SK-N-MC (cell line): Measurements from ENCODE around the gene UTS2B.

Source experiments
- DNase-seq: peaks from one replicate; pipeline ENCODE4 v3.0.0-alpha.2; 2011; ENCODE audit warnings: low read depth, low spot score
- H3K27ac ChIP-seq: fragments of 200-600 bp; sonication (generic); 2 replicates; pipeline ENCODE4 v1.5.1; 2016; ENCODE audit warnings: mixed run types
- H3K36me3 ChIP-seq: fragments of 200-600 bp; sonication (generic); 2 replicates; pipeline ENCODE4 v1.6.1; 2017; ENCODE audit warnings: antibody characterized with exemption, low read length, mixed read lengths; ENCODE audit not compliant: insufficient read depth
- H3K4me3 ChIP-seq: fragments of 200-600 bp; sonication (generic); 2 replicates; pipeline ENCODE4 v1.5.1; 2016
- H3K9ac ChIP-seq: fragments of 200-600 bp; sonication (generic); 2 replicates; pipeline ENCODE4 v1.8.0; 2017; ENCODE audit warnings: mixed run types, mixed read lengths; ENCODE audit not compliant: insufficient read length
- H3K9me3 ChIP-seq: fragments of 200-600 bp; sonication (generic); 2 replicates; pipeline ENCODE4 v1.6.1; 2017; ENCODE audit warnings: low read depth, mild to moderate bottlenecking, antibody characterized with exemption, low read length, moderate library complexity, mixed read lengths
- EZH2 ChIP-seq: fragments of 200-600 bp; sonication (generic); IDR thresholded peaks from one replicate; pipeline ENCODE4 v1.6.1; 2017; ENCODE audit warnings: antibody characterized with exemption
- FOXP2 ChIP-seq: optimal IDR thresholded peaks from 2 replicates; pipeline ENCODE3; 2011; ENCODE audit warnings: mild to moderate bottlenecking, moderate library complexity; ENCODE audit not compliant: insufficient read depth; ENCODE audit errors: extremely low read length, control extremely low read depth
- POLR2AphosphoS5 ChIP-seq: IDR thresholded peaks from 2 replicates; pipeline ENCODE4 v1.6.1; 2012; ENCODE audit warnings: mild to moderate bottlenecking, low read depth, low read length, borderline replicate concordance

Gene UTS2B

DNA sequence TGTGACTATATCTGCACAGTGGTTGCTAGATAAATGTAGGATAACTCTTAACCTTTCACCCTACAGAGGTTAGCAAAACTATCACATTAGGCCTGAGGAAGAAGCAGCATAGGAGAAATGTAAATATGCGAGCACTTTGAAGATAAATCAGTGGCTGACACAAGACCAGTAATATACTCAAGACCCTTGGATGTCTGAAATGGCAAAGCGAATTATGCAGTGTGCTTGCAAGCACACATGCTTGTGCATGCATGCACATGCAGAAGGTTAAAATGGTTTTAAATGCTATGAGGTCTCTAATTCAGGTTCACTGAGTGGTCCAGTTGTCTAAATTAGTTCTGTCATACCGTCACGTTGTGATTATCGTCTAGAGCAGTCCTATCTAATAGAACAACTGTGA is 13.6 kb upstream of the UTS2B start:
- no peak for TF ChIP-seq POLR2AphosphoS5
- no peak for DNase-seq
- H3K9ac ChIP-seq, result no peak overlapping the region
- no peaks in the 10 kb centered on the region for H3K9me3 ChIP-seq
- H3K36me3 ChIP-seq, result no peaks in the 10 kb centered on the region
- no peak overlapping the region for H3K4me3 ChIP-seq
- no peak overlapping the region for H3K27ac ChIP-seq

DNA sequence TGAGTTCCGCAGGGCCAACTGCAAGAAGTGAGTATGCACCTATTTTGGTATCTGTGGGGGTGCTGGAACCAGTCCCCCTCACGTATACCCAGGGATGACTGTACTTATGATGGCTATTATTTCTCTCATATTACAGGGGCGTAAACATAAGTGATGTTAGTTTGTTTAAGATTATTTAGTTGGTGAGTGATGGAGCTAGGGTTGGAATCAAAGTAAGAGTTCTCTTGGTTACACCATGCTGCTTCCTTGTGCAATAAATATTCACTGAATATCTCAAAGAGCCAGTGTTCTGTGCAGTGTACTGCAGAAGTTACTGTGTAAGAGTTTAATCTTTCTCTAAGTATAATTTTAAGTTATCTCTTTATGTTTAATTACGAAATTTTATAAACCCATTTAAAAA is 12.8 kb upstream of the UTS2B start:
- Histone ChIP-seq H3K9me3 (no peaks in the 10 kb centered on the region), H3K36me3 (no peaks in the 10 kb centered on the region), H3K9ac (no peak overlapping the region), H3K4me3 (no peak overlapping the region), H3K27ac (no peak overlapping the region)
- no peak for DNase-seq
- TF ChIP-seq POLR2AphosphoS5 (no peak), FOXP2 (no peak), EZH2 (no peak)

GRCh38 chr3:191342411-191342810 is 12.1 kb upstream of the UTS2B start:
- Histone ChIP-seq H3K9me3 (no peaks in the 10 kb centered on the region), H3K27ac (no peak overlapping the region), H3K4me3 (no peak overlapping the region), H3K36me3 (no peaks in the 10 kb centered on the region), H3K9ac (no peak overlapping the region)
- TF ChIP-seq FOXP2 (no peak), POLR2AphosphoS5 (no peak), EZH2 (no peak)
- DNase-seq, result no peak

DNA sequence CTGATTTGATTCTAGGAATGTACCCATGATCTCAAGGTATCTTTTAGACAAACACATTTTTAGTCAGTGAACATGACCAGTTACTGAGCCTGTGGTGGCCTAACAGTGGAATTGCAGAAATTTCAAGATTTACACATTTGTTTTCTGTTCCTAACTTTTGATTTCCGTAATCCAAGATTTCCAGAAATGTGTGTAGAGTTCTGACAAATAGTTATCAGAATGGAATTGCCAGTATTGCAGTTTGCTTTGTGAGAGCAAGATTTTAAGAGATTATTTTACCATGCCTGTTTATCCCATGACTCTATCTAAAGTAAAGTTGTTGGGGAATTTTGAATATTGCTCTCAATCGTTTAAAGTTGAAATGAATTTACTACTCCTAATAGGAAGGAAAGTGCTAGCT is 11.7 kb upstream of the UTS2B start:
- Histone ChIP-seq H3K4me3 (no peak overlapping the region), H3K36me3 (no peaks in the 10 kb centered on the region), H3K27ac (no peak overlapping the region), H3K9me3 (no peaks in the 10 kb centered on the region), H3K9ac (no peak overlapping the region)
- DNase-seq, result no peak
- no peak for TF ChIP-seq POLR2AphosphoS5
- TF ChIP-seq EZH2, result no peak
- TF ChIP-seq FOXP2, result no peak

DNA sequence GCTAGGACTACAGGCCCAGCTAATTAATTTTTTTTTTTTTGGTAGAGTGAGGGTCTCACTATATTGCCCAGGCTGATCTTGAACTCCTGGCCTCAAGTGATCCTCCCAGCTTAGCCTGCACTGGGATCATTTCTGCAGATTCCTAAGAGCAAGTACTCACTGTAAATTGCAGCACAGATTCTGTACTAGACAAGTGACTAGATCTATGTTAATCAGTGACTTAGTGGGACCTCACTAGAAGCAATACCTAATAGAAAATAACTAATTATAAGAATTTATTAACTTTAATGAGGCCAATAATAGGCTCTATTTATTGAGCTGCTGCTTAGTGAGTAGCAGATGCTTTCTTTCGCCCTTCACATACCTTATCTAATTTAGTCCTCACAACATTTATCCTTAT is 10.6 kb upstream of the UTS2B start:
- TF ChIP-seq EZH2, result no peak
- no peak for TF ChIP-seq FOXP2
- TF ChIP-seq POLR2AphosphoS5, result no peak
- no peak for DNase-seq
- Histone ChIP-seq H3K36me3 (no peaks in the 10 kb centered on the region), H3K9me3 (no peaks in the 10 kb centered on the region), H3K27ac (no peak overlapping the region), H3K9ac (no peak overlapping the region), H3K4me3 (no peak overlapping the region)

DNA sequence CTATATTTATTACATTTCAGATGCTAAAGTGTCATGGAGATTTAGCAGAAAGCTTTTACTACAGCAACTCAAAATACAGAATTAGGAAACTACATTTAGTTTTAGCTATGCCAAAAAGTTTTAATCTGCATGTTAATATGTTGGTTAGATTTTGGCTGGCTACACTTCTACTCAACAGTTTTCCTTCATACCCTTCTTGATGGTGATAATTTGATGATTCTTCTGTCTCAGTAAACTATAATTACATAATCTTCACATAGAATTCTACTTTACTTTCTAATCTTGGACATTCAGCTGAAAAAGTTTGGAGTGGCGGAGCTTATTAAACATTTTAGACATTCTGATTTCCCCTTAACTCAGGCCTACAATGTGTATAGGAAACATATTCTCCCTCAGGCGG is 10.0 kb upstream of the UTS2B start:
- Histone ChIP-seq H3K9ac (no peak overlapping the region), H3K27ac (no peak overlapping the region), H3K9me3 (no peaks in the 10 kb centered on the region)

GRCh38 chr3:191339316-191339917 is 9.1 kb upstream of the UTS2B start:
- H3K27ac ChIP-seq, result no peak overlapping the region
- no peak overlapping the region for H3K4me3 ChIP-seq
- no peak overlapping the region for H3K9ac ChIP-seq
- TF ChIP-seq POLR2AphosphoS5, result no peak
- TF ChIP-seq EZH2, result no peak
- no peak for TF ChIP-seq FOXP2
- no peaks in the 10 kb centered on the region for H3K9me3 ChIP-seq
- no peak for DNase-seq
- H3K36me3 ChIP-seq, result no peaks in the 10 kb centered on the region

More for the DNA sequence above, 10.0 kb upstream of the UTS2B start:
- no peak overlapping the region for H3K4me3 ChIP-seq
- H3K36me3 ChIP-seq, result no peaks in the 10 kb centered on the region
- no peak for TF ChIP-seq FOXP2
- no peak for TF ChIP-seq POLR2AphosphoS5
- no peak for TF ChIP-seq EZH2
- no peak for DNase-seq

DNA sequence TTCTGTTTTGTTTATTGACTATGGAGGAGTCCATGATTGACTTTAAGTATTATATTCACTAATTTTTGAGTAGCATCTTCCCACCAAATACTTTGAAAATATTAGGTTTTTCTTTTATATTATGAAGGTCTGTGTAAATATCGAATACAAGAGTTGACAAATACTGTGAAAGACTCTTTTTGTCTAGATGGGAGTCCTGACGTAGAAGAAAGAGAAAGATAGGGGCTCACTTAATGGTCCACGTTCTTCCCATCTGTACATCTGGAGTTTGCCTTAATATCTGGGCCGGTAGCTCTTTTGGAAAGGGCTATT is 7.8 kb upstream of the UTS2B start:
- no peak for TF ChIP-seq EZH2
- TF ChIP-seq FOXP2, result no peak
- no peak for TF ChIP-seq POLR2AphosphoS5
- no peak overlapping the region for H3K9ac ChIP-seq
- H3K9me3 ChIP-seq, result no peaks in the 10 kb centered on the region
- no peak overlapping the region for H3K27ac ChIP-seq
- DNase-seq, result no peak
- no peaks in the 10 kb centered on the region for H3K36me3 ChIP-seq
- no peak overlapping the region for H3K4me3 ChIP-seq

DNA sequence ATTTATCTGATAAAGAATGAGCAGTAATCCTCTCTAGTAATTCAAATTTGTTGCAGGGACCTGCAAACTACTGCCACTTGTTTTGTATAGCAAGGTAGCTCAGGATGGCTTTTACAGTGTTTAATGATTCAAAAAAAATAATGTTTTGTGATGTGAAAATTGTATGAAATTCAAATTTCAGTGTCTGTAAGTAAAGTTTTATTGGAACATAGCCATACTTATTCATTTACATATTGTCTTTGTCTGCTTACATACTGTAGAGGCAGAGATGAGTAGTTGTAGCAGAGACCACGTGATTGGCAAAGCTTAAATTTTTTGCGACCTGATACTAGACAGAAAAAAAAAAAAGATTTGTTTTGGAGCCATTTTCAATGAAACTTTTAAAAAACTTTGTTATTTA is 6.5 kb upstream of the UTS2B start:
- H3K27ac ChIP-seq, result no peak overlapping the region

More for the DNA sequence above, 6.5 kb upstream of the UTS2B start:
- no peak for DNase-seq
- H3K9ac ChIP-seq, result no peak overlapping the region
- H3K4me3 ChIP-seq, result no peak overlapping the region
- no peaks in the 10 kb centered on the region for H3K36me3 ChIP-seq
- no peaks in the 10 kb centered on the region for H3K9me3 ChIP-seq
- TF ChIP-seq FOXP2 (no peak), EZH2 (no peak), POLR2AphosphoS5 (no peak)
